22Rv1 (cell line): ENCODE results near the gene GALNT17.

Experiments
- CTCF ChIP-seq: fragments of 450-650 bp; IDR thresholded peaks from 2 replicates; pipeline ENCODE4 v1.5.1; 2017; ENCODE audit warnings: mild to moderate bottlenecking
- ZFX ChIP-seq: fragments of 450-650 bp; IDR thresholded peaks from 2 replicates; pipeline ENCODE4 v1.6.1; 2017; ENCODE audit warnings: antibody characterized with exemption, borderline replicate concordance

- no peak for TF ChIP-seq CTCF
- no peak for TF ChIP-seq ZFX
Measured at GRCh38 chr7:71470830-71471229, 338.9 kb downstream of the GALNT17 start.
